SK-N-SH (cell line): Measurements from ENCODE around the gene ANO3. TPM values are rescaled to one million over a fixed set of nuclear protein-coding genes. Genes with fewer than 3 reads are reported as not detected.

ENCODE experiments used
- CTCF ChIA-PET: fragments of 300-600, 350-600 bp; formaldehyde crosslinking; extraction: SDS; loops from one replicate; lab custom pipeline; 2021; lab: Yijun Ruan, JAX
- POLR2A ChIA-PET: fragments of 350-600 bp; sonication (Branson Sonifier 250); formaldehyde crosslinking; extraction: SDS; loops from one replicate; lab custom pipeline; 2020; ENCODE audit warnings: antibody characterized with exemption, inconsistent platforms; lab: Yijun Ruan, JAX
- DNase-seq: peaks from one replicate; pipeline ENCODE4 v3.0.0; 2012
- H2AFZ ChIP-seq: fragments of 200-600 bp; sonication (generic); 2 replicates; pipeline ENCODE4 v1.8.1; 2016; ENCODE audit warnings: antibody characterized with exemption, mild to moderate bottlenecking, low read depth
- H3F3A ChIP-seq: fragments of 200-600 bp; sonication (generic); replicated peaks from 2 replicates; pipeline ENCODE3; 2016; ENCODE audit warnings: antibody characterized with exemption, mild to moderate bottlenecking; ENCODE audit not compliant: insufficient read depth
- H3K27ac ChIP-seq, 2 experiments: fragments of 200-500 bp in 1 of 2; fragments of 200-600 bp in 1 of 2; sonication (Bioruptor generic) in 1 of 2; sonication (generic), shearing (Covaris generic) in 1 of 2; 2 replicates each; pipeline versions ENCODE4 v1.5.1 to v1.6.1; 2014 to 2016; ENCODE audit warnings: low read depth in 2 of 2, inconsistent platforms in 1 of 2, low read length in 1 of 2, mild to moderate bottlenecking in 1 of 2, mixed read lengths in 1 of 2
- H3K27me3 ChIP-seq: fragments of 200-600 bp; sonication (generic), shearing (Covaris generic); 2 replicates; pipeline ENCODE4 v1.6.1; 2016; ENCODE audit warnings: mixed run types; ENCODE audit not compliant: insufficient read depth
- H3K36me3 ChIP-seq, 2 experiments: fragments of 200-500 bp in 1 of 2; fragments of 200-600 bp in 1 of 2; sonication (Bioruptor generic) in 1 of 2; sonication (generic) in 1 of 2; replicated peaks in 1 of 2; 2 replicates each; pipeline versions ENCODE3 to v1.5.1; 2014 to 2016; ENCODE audit warnings: low read length in 1 of 2, mild to moderate bottlenecking in 1 of 2; ENCODE audit not compliant: insufficient read depth in 2 of 2, control insufficient read depth in 1 of 2
- H3K4me1 ChIP-seq, 2 experiments: fragments of 200-500 bp in 1 of 2; fragments of 200-600 bp in 1 of 2; sonication (Bioruptor generic) in 1 of 2; sonication (generic), shearing (Covaris generic) in 1 of 2; 2 replicates each; pipeline versions ENCODE4 v1.5.1 to v1.6.1; 2014 to 2016; ENCODE audit warnings: low read depth in 1 of 2, low read length in 1 of 2, mixed run types in 1 of 2; ENCODE audit not compliant: insufficient read depth in 2 of 2, control insufficient read depth in 1 of 2
- H3K4me2 ChIP-seq: fragments of 200-600 bp; sonication (generic), shearing (Covaris generic); 2 replicates; pipeline ENCODE4 v1.6.1; 2017; ENCODE audit warnings: mixed run types
- H3K4me3 ChIP-seq, 2 experiments: fragments of 200-500 bp in 1 of 2; fragments of 200-600 bp in 1 of 2; sonication (Bioruptor generic) in 1 of 2; sonication (generic), shearing (Covaris generic) in 1 of 2; 2 replicates each; pipeline versions ENCODE4 v1.5.1 to v1.8.1; 2014 to 2016; ENCODE audit warnings: low read depth in 2 of 2, inconsistent platforms in 1 of 2, low read length in 1 of 2, mild to moderate bottlenecking in 1 of 2, mixed read lengths in 1 of 2, moderate library complexity in 1 of 2
- H3K79me2 ChIP-seq: fragments of 200-600 bp; sonication (generic); 2 replicates; pipeline ENCODE4 v1.8.1; 2017; ENCODE audit warnings: mild to moderate bottlenecking; ENCODE audit not compliant: insufficient read depth
- H3K9ac ChIP-seq: fragments of 200-600 bp; sonication (generic); 2 replicates; pipeline ENCODE4 v1.6.1; 2017; ENCODE audit warnings: mixed run types
- H3K9me2 ChIP-seq: fragments of 200-600 bp; sonication (generic); 2 replicates; pipeline ENCODE4 v1.6.1; 2017; ENCODE audit warnings: mixed run types
- H3K9me3 ChIP-seq: fragments of 200-600 bp; sonication (generic); 2 replicates; pipeline ENCODE4 v1.6.1; 2017; ENCODE audit warnings: mixed run types, mild to moderate bottlenecking, moderate library complexity
- H4K20me1 ChIP-seq: fragments of 200-600 bp; sonication (generic); 2 replicates; pipeline ENCODE4 v1.6.1; 2017; ENCODE audit warnings: mild to moderate bottlenecking, mixed run types; ENCODE audit not compliant: insufficient read depth
- CHD2 ChIP-seq: fragments of 150-350 bp; IDR thresholded peaks from 2 replicates; pipeline ENCODE4 v1.6.1; 2018; ENCODE audit warnings: low read length; ENCODE audit not compliant: partially characterized antibody
- CTCF ChIP-seq: fragments of 200-600 bp; sonication (generic); IDR thresholded peaks from 2 replicates; pipeline ENCODE4 v1.6.1; 2017; ENCODE audit warnings: antibody characterized with exemption, mild to moderate bottlenecking, moderate library complexity
- ELF1 ChIP-seq: IDR thresholded peaks from 2 replicates; pipeline ENCODE4 v1.4.0; 2012
- EP300 ChIP-seq, 2 experiments: IDR thresholded peaks; 2 replicates each; pipeline versions ENCODE4 v1.4.0 to v1.6.1; 2012; ENCODE audit warnings: borderline replicate concordance in 1 of 2, low read depth in 1 of 2, low read length in 1 of 2
- FOXM1 ChIP-seq: IDR thresholded peaks from 2 replicates; pipeline ENCODE4 v1.4.0; 2012; ENCODE audit warnings: low read depth, mild to moderate bottlenecking
- GABPA ChIP-seq: IDR thresholded peaks from 2 replicates; pipeline ENCODE4 v1.4.0; 2012; ENCODE audit warnings: low read depth, mild to moderate bottlenecking
- JUND ChIP-seq: IDR thresholded peaks from 2 replicates; pipeline ENCODE4 v1.4.0; 2012
- MAX ChIP-seq: IDR thresholded peaks from 2 replicates; pipeline ENCODE4 v1.4.0; 2012; ENCODE audit warnings: low read depth
- MEF2A ChIP-seq: IDR thresholded peaks from 2 replicates; pipeline ENCODE4 v1.4.0; 2012; ENCODE audit warnings: low read depth, borderline replicate concordance
- MXI1 ChIP-seq: IDR thresholded peaks from 2 replicates; pipeline ENCODE4 v1.6.1; 2012; ENCODE audit warnings: mild to moderate bottlenecking, low read depth, low read length, improper control_type of control experiment
- NFIC ChIP-seq: IDR thresholded peaks from 2 replicates; pipeline ENCODE4 v1.4.0; 2012; ENCODE audit warnings: borderline replicate concordance
- RAD21 ChIP-seq: IDR thresholded peaks from 2 replicates; pipeline ENCODE4 v1.6.1; 2012; ENCODE audit warnings: mild to moderate bottlenecking, low read length
- RCOR1 ChIP-seq: fragments of 150-350 bp; IDR thresholded peaks from 2 replicates; pipeline ENCODE4 v1.6.1; 2017; ENCODE audit warnings: antibody characterized with exemption, low read length
- REST ChIP-seq: IDR thresholded peaks from 2 replicates; pipeline ENCODE4 v1.6.1; 2012; ENCODE audit warnings: mild to moderate bottlenecking, low read depth, low read length, moderate library complexity
- RFX5 ChIP-seq: IDR thresholded peaks from 2 replicates; pipeline ENCODE4 v1.6.1; 2012; ENCODE audit warnings: mild to moderate bottlenecking, improper control_type of control experiment, low read length
- SIN3A ChIP-seq: IDR thresholded peaks from 2 replicates; pipeline ENCODE4 v1.6.1; 2012; ENCODE audit warnings: low read depth, mild to moderate bottlenecking, low read length, moderate library complexity, borderline replicate concordance
- TCF12 ChIP-seq: IDR thresholded peaks from 2 replicates; pipeline ENCODE4 v1.4.0; 2012
- YY1 ChIP-seq: IDR thresholded peaks from 2 replicates; pipeline ENCODE4 v1.4.0; 2012; ENCODE audit warnings: low read depth, mild to moderate bottlenecking
- WGBS: methylation state at CpG from one replicate; pipeline ENCODE4 v1.1.6; 2017; ENCODE audit warnings: low lambda C conversion rate; 5-methylcytosine and 5-hydroxymethylcytosine counted together
- polyA plus RNA-seq, 3 experiments: library from polyadenylated mRNA; depleted of rRNA; stranded (reverse); fragments of >200 nt; gene quantifications; 2 replicates each; pipeline ENCODE4 v1.2.3, GENCODE V29; 2012
- TF ChIP-seq, protein P1 (sequence below): IDR thresholded peaks from 2 replicates; pipeline ENCODE4 v1.4.0; 2012; ENCODE audit warnings: low read depth, borderline replicate concordance
- TF ChIP-seq, protein P2 (sequence below): fragments of 150-350 bp; IDR thresholded peaks from 2 replicates; pipeline ENCODE4 v1.6.1; 2017; ENCODE audit warnings: antibody characterized with exemption, low read length, low read depth, borderline replicate concordance

Gene ANO3
- polyA plus RNA-seq, 1 of the 3 experiments (the other 2 are of a cell fraction): 0.13 TPM

DNA sequence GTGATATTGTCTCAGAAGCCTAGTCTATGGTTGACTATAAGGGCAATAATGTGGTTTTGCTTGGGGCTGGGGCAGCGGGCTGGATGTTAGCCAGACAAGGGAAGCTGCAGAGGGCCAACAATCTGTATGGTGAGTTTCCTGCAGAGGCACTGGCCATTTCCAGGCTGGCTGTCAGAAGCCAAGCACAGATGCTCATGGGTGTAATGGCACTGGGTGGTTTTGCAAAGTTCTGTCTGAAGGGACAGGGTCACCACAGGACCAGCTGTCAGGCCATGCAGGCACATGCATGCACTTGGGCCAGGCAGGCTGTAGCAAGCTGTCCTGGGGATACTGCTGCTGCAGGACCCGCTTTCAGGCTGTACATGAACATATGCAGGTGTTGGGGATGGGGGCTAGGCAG is 281.8 kb downstream of the ANO3 start:
- Histone ChIP-seq H3F3A (no peaks in the 10 kb centered on the region), H3K27me3 (no peaks in the 10 kb centered on the region), H3K79me2 (no peaks in the 10 kb centered on the region)
- 78% methylated on average over 2 of the region's 2 CpGs for WGBS
- DNase-seq: no peak
- TF ChIP-seq FOXM1: no peak
- no peak for TF ChIP-seq JUND
- no peak for TF ChIP-seq GABPA
- TF ChIP-seq, protein P1, sequence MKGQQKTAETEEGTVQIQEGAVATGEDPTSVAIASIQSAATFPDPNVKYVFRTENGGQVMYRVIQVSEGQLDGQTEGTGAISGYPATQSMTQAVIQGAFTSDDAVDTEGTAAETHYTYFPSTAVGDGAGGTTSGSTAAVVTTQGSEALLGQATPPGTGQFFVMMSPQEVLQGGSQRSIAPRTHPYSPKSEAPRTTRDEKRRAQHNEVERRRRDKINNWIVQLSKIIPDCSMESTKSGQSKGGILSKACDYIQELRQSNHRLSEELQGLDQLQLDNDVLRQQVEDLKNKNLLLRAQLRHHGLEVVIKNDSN: no peak
- no peak for TF ChIP-seq EP300 (IDR thresholded peaks at IDR 0.05; ENCODE audit: borderline replicate concordance in 1 of 2, low read depth in 1 of 2, low read length in 1 of 2)
- TF ChIP-seq TCF12: no peak
- TF ChIP-seq, all 33 proteins: peak for 0
- Histone ChIP-seq H4K20me1 (no peaks in the 10 kb centered on the region), H3K9me2 (no peaks in the 10 kb centered on the region), H3K4me3 (no peak overlapping the region), H3K36me3 (no peaks in the 10 kb centered on the region), H3K4me1 (peaks cover 0 to 15% of the 10 kb centered on the region in 2 experiments; a peak in 2 of 4 replicates), H2AFZ (no peak overlapping the region), H3K4me2 (no peak overlapping the region), H3K9ac (no peak overlapping the region), H3K9me3 (peaks cover 9% of the 10 kb centered on the region; the same call in 1 of the 2 replicates), H3K27ac (no peak overlapping the region)
- ChIA-PET POLR2A (no interaction called here), CTCF (interaction anchor here (0.7 to 1.0 kb wide), 2 partner anchors 545 to 771 kb away, joined by 3 read pairs; no protein-coding TSS in a partner anchor)

GRCh38 chr11:26618441-26618840 is 286.5 kb downstream of the ANO3 start:
- Histone ChIP-seq H2AFZ (peak overlapping the region; percentile 23; the same call in 1 of the 2 replicates), H3K4me2 (no peak overlapping the region), H3K9me2 (no peaks in the 10 kb centered on the region), H3K79me2 (no peaks in the 10 kb centered on the region), H3K9ac (no peak overlapping the region), H3F3A (peaks cover 11% of the 10 kb centered on the region), H3K4me1 (peaks cover 0 to 45% of the 10 kb centered on the region in 2 experiments; a peak in 3 of 4 replicates), H3K36me3 (no peaks in the 10 kb centered on the region), H3K9me3 (no peaks in the 10 kb centered on the region), H3K27me3 (no peaks in the 10 kb centered on the region), H3K27ac (no peak overlapping the region), H4K20me1 (no peaks in the 10 kb centered on the region), H3K4me3 (no peak overlapping the region)
- peak; percentile 24 for DNase-seq
- ChIA-PET POLR2A (no interaction called here), CTCF (no interaction called here)
- no peak for TF ChIP-seq CHD2
- TF ChIP-seq SIN3A: no peak
- TF ChIP-seq, protein P2, sequence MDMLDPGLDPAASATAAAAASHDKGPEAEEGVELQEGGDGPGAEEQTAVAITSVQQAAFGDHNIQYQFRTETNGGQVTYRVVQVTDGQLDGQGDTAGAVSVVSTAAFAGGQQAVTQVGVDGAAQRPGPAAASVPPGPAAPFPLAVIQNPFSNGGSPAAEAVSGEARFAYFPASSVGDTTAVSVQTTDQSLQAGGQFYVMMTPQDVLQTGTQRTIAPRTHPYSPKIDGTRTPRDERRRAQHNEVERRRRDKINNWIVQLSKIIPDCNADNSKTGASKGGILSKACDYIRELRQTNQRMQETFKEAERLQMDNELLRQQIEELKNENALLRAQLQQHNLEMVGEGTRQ: no peak
- TF ChIP-seq ELF1: no peak
- TF ChIP-seq YY1: no peak
- TF ChIP-seq RFX5: no peak
- no peak for TF ChIP-seq MAX
- TF ChIP-seq RCOR1: no peak
- no peak for TF ChIP-seq MXI1
- no peak for TF ChIP-seq REST
- TF ChIP-seq FOXM1: no peak
- TF ChIP-seq CTCF: no peak
- no peak for TF ChIP-seq NFIC
- TF ChIP-seq MEF2A: no peak
- no peak for TF ChIP-seq RAD21
- 59% methylated on average over 1 of the region's 1 CpG for WGBS
